ENCODE data around the gene HLA-DRB1. TPM values are rescaled to one million over a fixed set of nuclear protein-coding genes. Genes with fewer than 3 reads are reported as not detected.

Gene HLA-DRB1
- total RNA-seq, 2 donors from 2014 or later: 20.5 to 30.3 TPM

GRCh38 chr6:32624565-32624964 is 34.9 kb upstream of the HLA-DRB1 start:
- TF ChIP-seq POLR2A (IDR thresholded peaks at IDR 0.05) (no peak), CTCF (IDR thresholded peaks at IDR 0.05) (no peak)
- no peak for ATAC-seq
- no peaks in the 10 kb centered on the region for H3K4me1 ChIP-seq
- H3K36me3 ChIP-seq (replicated peaks in 1 of 2; ENCODE audit: insufficient read depth in 1 of 2, low read depth in 2 of 2): no peaks in the 10 kb centered on the region
- no peaks in the 10 kb centered on the region for H3K9me3 ChIP-seq
- H3K27me3 ChIP-seq: no peaks in the 10 kb centered on the region
- DNase-seq: no peak
- H3K27ac ChIP-seq: no peak overlapping the region
- H3K4me3 ChIP-seq: no peak overlapping the region
- 0% methylated on average over 1 of the region's 3 CpGs for WGBS, 2 donors
- intact Hi-C loops (cut with DNase I): no loop called here

DNA sequence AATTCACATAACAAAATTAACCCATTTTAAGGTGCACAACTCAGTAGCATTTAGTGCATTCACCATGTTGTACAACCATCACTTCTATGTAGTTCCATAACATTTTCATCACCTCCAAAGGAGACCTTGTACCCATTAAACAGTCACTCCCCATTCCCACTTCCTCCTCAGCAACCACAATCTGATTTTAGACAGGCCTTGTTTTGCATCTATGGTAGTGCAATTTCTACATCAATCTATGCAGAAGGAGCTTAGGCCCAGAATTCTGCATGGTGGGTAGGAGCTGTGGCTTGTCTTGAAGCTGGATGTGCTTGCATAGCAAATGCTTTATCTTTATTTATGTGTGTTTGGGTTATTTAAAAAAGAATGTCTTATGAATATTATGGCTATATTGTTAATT is 34.0 kb upstream of the HLA-DRB1 start:
- intact Hi-C loops (cut with DNase I): no loop called here
- DNase-seq: peak in 1 of 4 donors; percentile 10
- Histone ChIP-seq H3K9me3 (no peaks in the 10 kb centered on the region), H3K27me3 (no peaks in the 10 kb centered on the region), H3K4me1 (no peaks in the 10 kb centered on the region), H3K4me3 (no peak overlapping the region), H3K36me3 (replicated peaks in 1 of 2; ENCODE audit: insufficient read depth in 1 of 2, low read depth in 2 of 2) (no peaks in the 10 kb centered on the region), H3K27ac (no peak overlapping the region)
- TF ChIP-seq CTCF (IDR thresholded peaks at IDR 0.05): no peak
- TF ChIP-seq POLR2A (IDR thresholded peaks at IDR 0.05): no peak
- ATAC-seq: no peak

- Histone ChIP-seq H3K4me3 (no peak overlapping the region), H3K9me3 (no peaks in the 10 kb centered on the region), H3K36me3 (replicated peaks in 1 of 2; ENCODE audit: insufficient read depth in 1 of 2, low read depth in 2 of 2) (no peaks in the 10 kb centered on the region), H3K27ac (peak overlapping the region in 1 of 4 donors; percentile 10), H3K27me3 (no peaks in the 10 kb centered on the region), H3K4me1 (no peaks in the 10 kb centered on the region)
- 8 to 41% methylated on average over 1 of the region's 1 CpG for WGBS, 2 donors
- DNase-seq (peak in 2 of 4 donors; percentile 51 to 52), ATAC-seq (no peak)
- intact Hi-C loops (cut with DNase I): no loop called here
- TF ChIP-seq CTCF (IDR thresholded peaks at IDR 0.05) (peak in 4 of 7 experiments; percentile 29 to 45 (median 37)), POLR2A (IDR thresholded peaks at IDR 0.05) (no peak)
These were observed 33.1 kb upstream of the HLA-DRB1 start for GRCh38 chr6:32622545-32623401.

DNA sequence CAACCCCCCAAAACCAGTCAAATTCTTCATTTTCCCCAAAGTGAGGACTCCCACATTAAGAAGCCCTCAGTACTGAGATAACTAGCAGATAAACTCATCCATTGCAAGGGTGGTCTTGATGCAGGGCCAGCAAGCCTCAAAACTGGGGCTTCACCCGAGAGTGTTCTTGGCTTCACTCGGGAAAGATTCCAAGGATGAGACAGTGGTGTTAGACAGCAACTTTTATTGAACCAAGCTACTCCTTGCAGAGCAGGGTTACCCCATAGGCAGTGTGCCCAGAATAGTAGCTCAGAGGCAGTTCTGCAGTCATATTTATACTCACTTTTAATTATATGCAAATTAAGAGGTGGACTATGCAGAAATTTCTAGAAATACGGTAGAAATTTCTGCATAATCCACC is 31.7 kb upstream of the HLA-DRB1 start:
- Histone ChIP-seq H3K27me3 (no peaks in the 10 kb centered on the region), H3K27ac (no peak overlapping the region), H3K36me3 (replicated peaks in 1 of 2; ENCODE audit: insufficient read depth in 1 of 2, low read depth in 2 of 2) (no peaks in the 10 kb centered on the region), H3K9me3 (no peaks in the 10 kb centered on the region), H3K4me3 (no peak overlapping the region), H3K4me1 (no peaks in the 10 kb centered on the region)
- 25 to 62% methylated on average over 3 of the region's 3 CpGs for WGBS, 2 donors
- TF ChIP-seq POLR2A (IDR thresholded peaks at IDR 0.05): no peak
- no peak for TF ChIP-seq CTCF (IDR thresholded peaks at IDR 0.05)
- ATAC-seq (no peak), DNase-seq (no peak)
- intact Hi-C loops (cut with DNase I): no loop called here

DNA sequence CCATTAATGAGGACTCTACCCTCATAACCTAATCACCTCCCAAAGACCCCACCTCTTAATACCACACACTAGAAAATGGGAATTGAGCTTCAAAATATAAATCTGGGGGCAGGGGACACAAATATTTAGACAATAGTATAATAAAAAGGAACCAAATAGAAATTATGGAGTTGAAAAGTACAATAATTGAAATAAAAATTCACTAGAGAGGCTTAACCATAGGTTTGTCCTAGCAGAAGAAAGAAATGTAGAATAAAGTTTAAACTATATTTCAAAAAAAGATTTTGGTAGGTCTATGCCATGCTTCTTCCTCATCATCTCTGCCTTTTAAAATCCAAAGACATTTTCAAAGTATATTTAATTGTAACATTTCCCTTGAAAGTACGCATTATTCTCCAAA is 28.1 kb upstream of the HLA-DRB1 start:
- WGBS, 2 donors: 33 to 82% methylated on average over 1 of the region's 1 CpG
- Histone ChIP-seq H3K4me3 (no peak overlapping the region), H3K27me3 (no peaks in the 10 kb centered on the region), H3K9me3 (no peaks in the 10 kb centered on the region), H3K4me1 (no peaks in the 10 kb centered on the region), H3K27ac (no peak overlapping the region), H3K36me3 (replicated peaks in 1 of 2; ENCODE audit: insufficient read depth in 1 of 2, low read depth in 2 of 2) (no peaks in the 10 kb centered on the region)
- intact Hi-C loops (cut with DNase I): no loop called here
- TF ChIP-seq CTCF (IDR thresholded peaks at IDR 0.05) (no peak), POLR2A (IDR thresholded peaks at IDR 0.05) (no peak)
- DNase-seq (no peak), ATAC-seq (no peak)
